ENCODE results near the gene SMC4. TPM values are rescaled to one million over a fixed set of nuclear protein-coding genes. Genes with fewer than 3 reads are reported as not detected.
A peak's percentile ranks its signal among the peaks of the same experiment; 100 is the strongest.

Gene SMC4
- total and polyA plus RNA-seq, 10 of the 15 experiments (the other 5 are each of a cell fraction or from before 2014, with no cell fraction given) = 75.6 to 288 (median 136) TPM

GRCh38 chr3:160447544-160447943 is 48.1 kb downstream of the SMC4 start (continued):
- TF ChIP-seq MLLT1 (IDR thresholded peaks at IDR 0.05) (no peak), MTA2 (IDR thresholded peaks at IDR 0.05; ENCODE audit: low read depth) (no peak), STAT3 (IDR thresholded peaks at IDR 0.05; ENCODE audit: low read depth, low read length) (no peak), HDAC6 (IDR thresholded peaks at IDR 0.05; ENCODE audit: unreplicated experiment) (no peak), SPI1 (IDR thresholded peaks at IDR 0.05; ENCODE audit: borderline replicate concordance, insufficient read depth, low read depth, low read length) (no peak)

- SMC1A ChIA-PET (ENCODE audit: uncharacterized antibody, unreplicated experiment) = interaction anchor here (1.0 to 7.7 kb wide), 10 partner anchors 9 to 417 kb away, joined by 3 to 73 read pairs (median 4); partner anchors contain the start of gene KPNA4
- Histone ChIP-seq H3K36me3 (ENCODE audit: control insufficient read depth in 2 of 2, insufficient read depth in 2 of 2, low read length in 1 of 2) (peaks cover 0 to 17% of the 10 kb centered on the region in 2 experiments; a peak in 1 of 4 replicates), H2AFZ (ENCODE audit: control insufficient read depth, low read depth, low read length) (peak overlapping the region; percentile 98), H3K27ac (ENCODE audit: control insufficient read depth, insufficient read depth) (peak overlapping the region; percentile 94), H3K79me2 (ENCODE audit: control insufficient read depth, insufficient read depth, low read length) (peaks cover 58% of the 10 kb centered on the region), H3K9ac (ENCODE audit: control insufficient read depth, insufficient read depth, low read length) (peak overlapping the region; percentile 91), H3K27me3 (replicated peaks in 1 of 2; ENCODE audit: control insufficient read depth in 2 of 2, insufficient read depth in 2 of 2, low read length in 1 of 2) (no peaks in the 10 kb centered on the region), H4K20me1 (ENCODE audit: control insufficient read depth, insufficient read depth) (no peaks in the 10 kb centered on the region), H3K4me2 (ENCODE audit: control insufficient read depth, insufficient read depth) (peak overlapping the region; percentile 93), H3K4me3 (peak overlapping the region; percentile 89), H3K4me1 (ENCODE audit: control insufficient read depth, insufficient read depth, low read length) (peaks cover 6% of the 10 kb centered on the region), H3K9me3 (replicated peaks; ENCODE audit: control insufficient read depth, insufficient read depth, low read length) (peaks cover 5% of the 10 kb centered on the region; the same call in 2 of the 3 replicates)
- RAD21 ChIA-PET (ENCODE audit: unreplicated experiment) = interaction anchor here (0.7 to 3.1 kb wide), 11 partner anchors 9 to 118 kb away, joined by 3 to 22 read pairs (median 4); partner anchors contain the start of gene SMC4
- BruUV-seq (replicated peaks) = TSS peak; percentile 70
- intact Hi-C loops (cut with micrococcal nuclease; ENCODE audit: unreplicated experiment) = loop anchor here (1.0 to 5.0 kb wide), 3 partner anchors 36 to 223 kb away; no protein-coding TSS in a partner anchor
- ATAC-seq (peak; percentile 63), DNase-seq (ENCODE audit: low read depth, low spot score) (no peak), FAIRE-seq (peak; percentile 59)
- CTCF ChIA-PET = interaction anchor here (0.9 to 3.3 kb wide), 10 partner anchors 9 to 449 kb away, joined by 3 to 17 read pairs (median 4); no protein-coding TSS in a partner anchor
- in situ Hi-C loops (cut with MboI) = no loop called here
- POLR2A ChIA-PET = interaction anchor here (0.6 to 3.9 kb wide), 17 partner anchors 9 to 563 kb away, joined by 3 to 34 read pairs (median 5); partner anchors contain the start of genes IFT80 and SMC4
- WGBS (ENCODE audit: insufficient coverage, insufficient replicate concordance, low lambda C conversion rate, missing lambda C conversion rate) = under 1% methylated on average over 26 of the region's 26 CpGs
- TF ChIP-seq ZNF687 (IDR thresholded peaks at IDR 0.05) (no peak), IKZF2 (IDR thresholded peaks at IDR 0.05) (peak; percentile 91 to 94), POLR2AphosphoS2 (IDR thresholded peaks at IDR 0.05; ENCODE audit: low read depth, low read length) (no peak), JUNB (IDR thresholded peaks at IDR 0.05) (no peak), E2F8 (IDR thresholded peaks at IDR 0.05; ENCODE audit: low read depth, partially characterized antibody) (no peak), PML (IDR thresholded peaks at IDR 0.05; ENCODE audit: low read length) (peak; percentile 9; the same call in 1 of the 2 replicates), CEBPB (IDR thresholded peaks at IDR 0.05; ENCODE audit: borderline replicate concordance in 1 of 2, low read depth in 2 of 2, low read length in 2 of 2) (no peak)
Observed at GRCh38 chr3:160448845-160449635, 49.6 kb downstream of the SMC4 start.

Measured in GM12878 (cell line).